ENCODE measurements around the gene SFTA2. TPM values are rescaled to one million over a fixed set of nuclear protein-coding genes. Genes with fewer than 3 reads are reported as not detected.
"Not testable (repeated sequence)": the region's sequence is repeated elsewhere in the genome, so short reads cannot be mapped to it uniquely, and the experiment has no call there.

Gene SFTA2
- polyA plus RNA-seq, 3 donors = 0.63 to 1.7 (median 1.2) TPM

DNA sequence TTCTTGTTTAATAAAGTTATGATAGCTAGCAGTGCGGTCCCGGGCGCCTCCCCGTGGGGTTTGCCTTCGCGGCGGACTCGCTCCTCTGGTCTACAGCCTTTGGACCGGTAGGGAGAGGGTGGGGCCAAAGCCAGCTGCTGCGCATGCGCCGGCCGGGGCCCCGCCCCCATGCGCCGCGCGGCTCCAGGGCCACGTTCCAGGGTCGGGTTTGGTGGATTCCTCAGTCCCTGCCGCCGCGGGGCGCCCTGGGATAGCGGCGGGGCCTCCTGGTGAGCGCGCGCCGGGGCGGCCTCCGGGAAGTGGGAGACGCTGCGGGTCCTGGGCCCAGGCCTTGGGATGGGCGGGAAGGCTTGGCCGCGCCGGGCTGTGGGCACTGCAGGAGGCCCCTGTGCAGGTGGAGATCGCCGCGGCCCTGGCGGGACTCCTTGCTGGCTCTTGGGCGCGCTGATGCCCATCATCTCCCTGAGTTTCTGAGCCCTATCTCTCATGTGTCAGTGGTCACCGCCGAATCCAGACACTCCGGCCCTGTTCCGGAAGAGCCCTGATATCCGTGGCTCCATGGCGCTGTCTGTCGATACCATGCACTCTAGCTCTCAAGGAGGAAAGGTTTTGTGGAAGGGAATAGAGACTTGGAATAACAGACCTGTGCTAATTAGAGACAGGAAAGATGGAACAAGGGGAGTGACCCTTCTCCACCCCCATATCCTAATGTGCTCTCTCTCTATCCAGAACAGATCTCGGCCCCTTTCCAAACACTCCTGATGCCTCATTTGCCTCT is 17.7 kb downstream of the SFTA2 start, which contains the start of gene VARS2:
Gene VARS2, plus strand, starts transcription at position 163 of the 778 bp plus-strand sequence. Its CDS starts 599 bp downstream, at position 762.
- peak; percentile 94 for DNase-seq

DNA sequence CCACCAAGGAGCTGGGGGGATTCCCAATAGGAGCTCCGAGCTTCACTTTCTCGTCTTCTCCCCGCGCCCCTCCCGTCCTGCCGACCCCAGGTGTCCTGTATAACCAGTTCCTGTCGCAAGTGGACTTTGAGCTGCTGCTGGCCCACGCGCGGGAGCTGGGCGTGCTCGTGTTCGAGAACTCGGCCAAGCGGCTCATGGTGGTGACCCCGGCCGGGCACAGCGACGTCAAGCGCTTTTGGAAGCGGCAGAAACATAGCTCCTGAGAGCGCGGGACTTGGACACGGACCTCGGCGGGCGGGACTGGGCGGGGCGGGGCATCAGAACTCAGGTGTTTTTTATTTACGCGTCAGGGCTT is 18.3 kb downstream of the SFTA2 start:
- DNase-seq = no peak

DNA sequence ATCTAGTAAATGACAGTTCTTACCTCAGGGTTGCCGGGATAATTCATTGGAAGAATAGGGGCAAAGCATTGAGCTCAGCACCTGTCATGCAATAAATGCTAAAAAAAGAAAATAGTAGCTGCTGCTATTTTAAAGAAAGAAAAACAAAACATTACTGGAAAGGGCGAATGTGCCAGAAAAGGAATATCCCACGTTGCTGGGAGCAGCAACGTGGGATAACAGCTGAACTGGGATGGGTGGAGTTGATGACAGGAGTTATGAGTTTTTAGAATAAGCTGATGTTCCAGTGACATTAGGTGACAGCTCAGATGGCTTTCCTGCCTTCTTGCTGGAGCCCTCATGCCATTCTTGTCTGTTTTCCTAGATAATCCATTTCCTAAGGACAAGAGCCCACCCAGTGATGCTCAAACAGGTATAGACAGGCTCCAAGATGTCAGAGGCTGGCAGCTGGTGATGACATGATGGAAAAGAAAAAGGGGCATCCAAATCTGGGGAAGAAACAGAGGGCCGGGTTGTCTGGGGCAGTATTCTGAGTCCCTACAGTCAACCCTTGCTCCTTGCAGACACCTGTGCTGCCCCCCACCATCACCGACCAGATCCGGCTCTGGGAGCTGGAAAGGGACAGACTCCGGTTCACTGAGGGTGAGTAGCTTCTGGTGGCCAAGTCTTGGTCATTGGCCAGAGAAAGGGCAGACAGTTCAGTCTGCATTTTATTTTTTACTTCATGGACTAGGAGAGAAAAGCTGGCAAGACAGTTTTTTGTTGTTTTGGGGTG is 19.0 kb downstream of the SFTA2 start:
- no peak for DNase-seq

DNA sequence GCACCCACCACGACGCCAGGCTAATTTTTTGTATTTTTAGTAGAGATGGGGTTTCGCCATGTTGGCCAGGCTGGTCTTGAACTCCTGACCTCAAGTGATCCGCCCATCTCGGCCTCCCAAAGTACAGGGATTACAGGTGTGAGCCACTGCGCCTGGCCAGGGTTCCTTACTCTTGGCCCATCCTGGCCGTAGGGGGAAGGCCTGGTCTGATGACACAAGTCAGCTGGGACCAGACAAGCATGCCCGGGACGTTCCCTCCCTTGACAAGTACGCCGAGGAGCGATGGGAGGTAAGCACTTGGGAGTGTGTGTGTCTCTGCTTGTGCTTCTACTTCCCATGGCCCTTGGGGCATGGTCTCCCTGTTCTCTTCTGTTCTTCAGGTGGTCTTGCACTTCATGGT is 21.5 kb downstream of the SFTA2 start:
- not testable (repeated sequence) for DNase-seq

DNA sequence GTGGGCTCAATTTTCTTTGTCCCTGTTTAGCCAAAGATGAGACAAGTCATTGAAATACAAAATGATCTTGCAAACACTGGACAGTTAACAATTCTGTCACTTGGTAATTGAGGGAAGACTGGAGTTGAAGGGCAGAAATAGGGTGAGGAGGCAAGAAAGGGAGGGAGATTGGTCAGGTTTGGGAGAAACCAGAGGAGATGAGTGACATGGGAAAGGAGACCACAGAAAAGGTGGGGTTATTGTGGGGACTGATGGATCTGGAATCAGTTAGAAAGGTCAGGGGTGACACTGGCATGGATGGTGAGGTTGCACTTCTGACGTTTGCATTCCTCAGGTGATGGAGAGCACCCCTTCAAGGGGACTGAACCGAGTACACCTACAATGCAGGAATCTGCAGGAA is 23.3 kb downstream of the SFTA2 start:
- no peak for DNase-seq

DNA sequence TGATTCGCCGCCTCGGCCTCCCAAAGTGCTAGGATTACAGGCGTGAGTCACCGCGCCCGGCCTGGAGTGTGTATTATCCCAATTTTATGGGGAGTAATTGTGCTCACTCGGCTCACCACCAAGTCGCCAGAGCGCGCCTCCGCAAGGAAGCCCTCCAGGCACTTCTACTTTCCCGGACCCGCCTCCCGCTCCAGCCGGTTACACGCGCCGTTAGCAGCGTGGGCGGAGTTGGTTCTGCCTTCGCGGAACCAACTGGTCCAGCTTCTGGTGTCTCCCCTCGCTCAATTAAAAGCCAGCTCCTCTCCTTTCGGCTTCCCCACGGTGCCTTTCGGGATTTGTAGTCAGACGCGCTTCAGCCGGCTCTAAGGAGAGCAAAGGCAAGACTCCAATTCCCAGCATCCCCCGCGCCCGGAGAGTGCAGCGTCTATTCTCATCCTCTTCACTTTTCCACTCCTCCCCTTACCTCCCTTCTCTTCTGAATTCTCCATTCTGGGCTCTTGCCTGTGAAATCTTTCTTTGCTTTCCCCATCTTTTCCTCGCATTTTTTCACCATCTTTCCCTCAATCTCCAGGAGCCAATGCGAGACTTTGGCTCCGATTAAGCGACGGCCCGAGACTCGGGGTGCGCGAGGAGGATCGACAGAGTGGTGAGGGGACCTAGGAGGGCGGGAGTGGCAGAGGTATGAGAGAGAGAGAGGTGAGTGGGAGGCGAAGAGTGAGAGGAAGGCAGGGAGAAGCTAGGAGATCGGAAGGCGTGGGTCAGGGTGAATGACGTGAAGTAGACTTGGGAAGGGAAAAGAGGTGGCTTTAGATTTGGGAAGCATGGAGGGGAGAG is 24.0 kb downstream of the SFTA2 start, which contains the start of gene GTF2H4:
Gene GTF2H4, plus strand, starts transcription at position 450 of the 834 bp plus-strand sequence.
- DNase-seq = peak; percentile 98

DNA sequence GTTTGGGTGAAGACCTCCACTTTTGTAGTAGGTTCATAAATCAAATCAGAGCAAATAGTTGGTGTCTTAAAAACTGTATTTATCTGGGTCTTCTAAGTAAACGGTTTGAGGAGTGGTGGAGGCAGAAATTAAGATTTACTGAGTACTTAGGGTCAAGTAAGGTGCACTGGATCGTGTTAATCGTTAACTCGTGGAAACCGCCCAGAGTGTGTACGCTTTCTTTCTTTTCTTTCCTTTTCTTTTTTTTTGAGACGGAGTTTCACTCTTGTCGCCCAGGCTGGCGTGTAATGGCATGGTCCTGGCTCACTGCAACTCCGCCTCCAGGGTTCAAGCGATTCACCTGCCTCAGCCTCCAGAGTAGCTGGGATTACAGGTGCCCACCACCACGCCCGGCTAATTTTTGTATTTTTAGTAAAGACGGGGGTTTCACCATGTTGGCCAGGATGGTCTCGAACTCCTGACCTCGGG is 24.6 kb downstream of the SFTA2 start:
- DNase-seq = peak; percentile 44

DNA sequence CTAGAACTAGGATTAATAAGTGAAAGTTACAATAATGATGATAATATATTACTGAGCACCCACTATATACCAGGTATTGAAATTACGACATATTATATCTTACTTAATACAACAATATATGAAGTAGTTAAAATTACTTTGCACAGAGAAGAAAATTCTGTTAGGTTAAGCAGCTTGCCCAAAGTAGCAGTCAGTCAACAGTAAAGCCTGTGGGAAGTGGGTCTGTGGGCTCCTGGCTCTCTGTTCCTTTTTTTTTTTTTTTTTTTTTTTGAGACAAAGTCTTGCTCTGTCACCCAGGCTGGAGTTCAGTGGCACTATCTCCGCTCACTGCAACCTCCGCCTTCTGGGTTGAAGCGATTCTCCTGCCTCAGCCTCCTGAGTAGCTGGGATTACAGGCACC is 28.7 kb downstream of the SFTA2 start:
- DNase-seq = no peak

DNA sequence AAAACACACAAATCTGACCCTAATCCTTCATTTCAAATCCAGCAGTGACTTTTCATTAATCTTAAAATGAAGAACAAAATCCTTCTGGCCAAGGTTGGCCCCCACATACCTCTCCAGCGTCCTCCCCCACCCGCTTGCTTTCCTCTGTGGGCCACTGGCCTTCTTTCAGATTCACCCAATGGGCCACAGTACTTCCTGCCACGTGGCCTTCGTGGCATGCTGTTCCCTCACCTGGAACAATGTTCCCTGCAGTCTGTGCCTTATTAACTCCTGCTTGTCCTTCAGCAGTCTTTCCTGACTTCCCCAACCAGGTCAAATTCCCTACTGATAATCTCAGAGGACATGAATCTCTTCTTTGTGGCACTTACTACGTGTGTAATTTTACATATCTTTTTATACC is 29.3 kb downstream of the SFTA2 start:
- DNase-seq = no peak

DNA sequence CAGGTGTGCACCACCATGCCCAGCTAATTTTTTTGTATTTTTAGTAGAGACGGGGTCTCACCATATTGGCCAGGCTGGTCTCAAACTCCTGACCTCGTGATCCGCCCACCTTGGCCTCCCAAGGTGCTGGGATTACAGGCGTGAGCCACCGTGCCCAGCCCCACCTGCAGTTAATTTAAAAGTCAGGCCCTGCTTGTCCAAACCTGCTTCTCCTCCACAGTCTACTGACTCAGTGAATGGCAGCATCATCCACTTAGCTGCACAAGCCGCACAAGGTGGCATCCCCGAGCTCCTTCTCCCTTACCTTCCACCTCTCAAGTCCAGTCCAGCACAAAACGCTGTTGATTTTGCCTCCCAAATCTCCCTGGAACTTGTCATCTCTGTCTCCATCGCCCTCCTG is 29.8 kb downstream of the SFTA2 start:
- not testable (repeated sequence) for DNase-seq

DNA sequence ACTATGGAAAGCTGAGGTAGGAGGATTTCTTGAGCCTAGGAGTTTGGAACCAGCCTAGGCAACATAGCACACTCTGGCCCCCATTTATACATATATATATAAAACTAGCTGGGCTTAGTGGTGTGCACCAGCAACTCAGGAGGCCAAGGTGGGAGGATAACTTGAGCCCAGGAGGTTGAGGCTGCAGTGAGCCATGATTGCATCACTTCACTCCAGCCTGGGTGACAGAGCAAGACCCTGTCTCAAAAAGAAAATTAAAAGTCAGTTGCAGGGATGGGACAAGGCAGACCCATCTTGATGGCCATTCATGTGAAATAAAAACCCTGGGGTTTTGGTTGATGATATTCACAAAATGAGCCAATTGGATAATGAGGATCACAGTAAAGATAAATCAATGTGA is 30.5 kb downstream of the SFTA2 start:
- DNase-seq = no peak

DNA sequence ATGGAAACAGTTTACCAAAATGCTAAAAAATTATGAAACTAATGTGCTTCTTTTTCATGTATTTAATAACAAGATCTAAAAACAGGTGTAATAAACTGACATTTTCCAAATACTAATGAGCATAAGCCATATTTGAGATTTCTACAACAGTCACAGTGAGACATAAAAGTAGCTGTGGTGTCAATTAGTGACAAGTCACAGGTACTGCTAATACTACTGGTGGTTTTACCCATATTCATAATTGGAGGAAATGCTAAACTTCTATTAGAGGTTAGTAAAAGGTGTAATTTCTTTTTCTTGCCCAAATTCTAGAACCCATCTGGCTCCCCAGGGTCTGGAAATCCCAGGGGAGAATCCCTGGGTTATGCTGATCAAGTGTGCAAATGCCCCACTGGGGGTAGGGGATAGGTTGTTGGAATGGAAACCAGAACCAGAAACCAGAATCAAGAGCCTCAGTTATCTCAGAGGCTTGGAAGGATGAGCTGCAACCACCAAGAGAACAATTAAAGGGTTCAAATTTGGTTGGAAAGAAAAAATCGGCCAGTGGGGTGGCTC is 31.0 kb downstream of the SFTA2 start:
- no peak for DNase-seq

DNA sequence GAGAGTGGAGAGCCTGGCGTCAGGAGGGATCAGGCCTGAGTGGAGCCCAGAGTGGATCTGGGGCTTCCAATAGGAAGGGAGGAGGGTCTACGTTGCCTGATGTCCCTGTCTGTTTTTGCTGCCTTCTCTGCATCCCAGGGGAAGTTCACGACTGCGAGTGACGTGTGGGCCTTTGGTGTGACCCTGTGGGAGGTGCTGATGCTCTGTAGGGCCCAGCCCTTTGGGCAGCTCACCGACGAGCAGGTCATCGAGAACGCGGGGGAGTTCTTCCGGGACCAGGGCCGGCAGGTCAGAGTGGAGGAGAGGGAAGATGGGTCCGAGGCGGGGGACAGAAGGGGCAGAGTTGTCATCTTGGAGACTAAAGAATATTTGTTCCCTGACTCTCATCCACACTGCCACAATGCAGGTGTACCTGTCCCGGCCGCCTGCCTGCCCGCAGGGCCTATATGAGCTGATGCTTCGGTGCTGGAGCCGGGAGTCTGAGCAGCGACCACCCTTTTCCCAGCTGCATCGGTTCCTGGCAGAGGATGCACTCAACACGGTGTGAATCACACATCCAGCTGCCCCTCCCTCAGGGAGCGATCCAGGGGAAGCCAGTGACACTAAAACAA is 33.1 kb downstream of the SFTA2 start:
- DNase-seq = no peak

DNA sequence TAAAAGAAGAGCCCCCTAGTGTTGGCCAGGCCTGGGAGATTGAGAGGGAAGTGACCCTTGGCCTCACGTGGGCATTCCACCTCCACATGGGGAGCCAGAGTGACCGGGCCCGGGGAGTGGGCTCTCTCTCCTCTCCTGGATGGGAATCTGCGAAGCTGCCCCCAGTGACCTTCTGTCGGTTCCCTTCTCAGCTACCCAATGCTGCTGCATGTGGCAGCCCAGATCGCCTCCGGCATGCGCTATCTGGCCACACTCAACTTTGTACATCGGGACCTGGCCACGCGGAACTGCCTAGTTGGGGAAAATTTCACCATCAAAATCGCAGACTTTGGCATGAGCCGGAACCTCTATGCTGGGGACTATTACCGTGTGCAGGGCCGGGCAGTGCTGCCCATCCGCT is 34.1 kb downstream of the SFTA2 start:
- DNase-seq = no peak

DNA sequence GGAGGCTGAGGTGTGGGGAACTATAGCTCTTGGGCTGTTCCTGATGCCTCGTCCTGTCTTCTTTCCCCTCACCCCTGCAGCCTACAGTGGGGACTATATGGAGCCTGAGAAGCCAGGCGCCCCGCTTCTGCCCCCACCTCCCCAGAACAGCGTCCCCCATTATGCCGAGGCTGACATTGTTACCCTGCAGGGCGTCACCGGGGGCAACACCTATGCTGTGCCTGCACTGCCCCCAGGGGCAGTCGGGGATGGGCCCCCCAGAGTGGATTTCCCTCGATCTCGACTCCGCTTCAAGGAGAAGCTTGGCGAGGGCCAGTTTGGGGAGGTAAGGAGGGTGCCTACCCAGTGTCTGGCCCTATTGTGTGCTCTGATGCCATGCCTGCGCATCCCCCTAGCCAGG is 35.4 kb downstream of the SFTA2 start:
- DNase-seq = no peak

DNA sequence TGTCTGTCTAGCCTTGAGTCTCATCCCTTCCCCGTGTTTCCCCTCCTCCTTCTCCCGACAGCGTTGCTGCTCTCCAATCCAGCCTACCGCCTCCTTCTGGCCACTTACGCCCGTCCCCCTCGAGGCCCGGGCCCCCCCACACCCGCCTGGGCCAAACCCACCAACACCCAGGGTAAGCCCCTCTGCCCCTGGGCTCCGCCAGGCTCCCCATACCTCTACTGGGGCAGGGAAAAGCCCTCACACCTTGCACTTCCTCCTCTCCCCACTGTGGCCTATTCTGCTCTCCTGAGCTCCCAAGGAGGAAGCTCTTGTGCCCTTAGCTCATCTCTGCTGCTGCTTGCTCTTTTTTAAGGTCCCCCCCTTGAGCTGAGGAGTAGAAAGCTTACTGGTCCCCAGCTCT is 36.6 kb downstream of the SFTA2 start:
- no peak for DNase-seq

DNA sequence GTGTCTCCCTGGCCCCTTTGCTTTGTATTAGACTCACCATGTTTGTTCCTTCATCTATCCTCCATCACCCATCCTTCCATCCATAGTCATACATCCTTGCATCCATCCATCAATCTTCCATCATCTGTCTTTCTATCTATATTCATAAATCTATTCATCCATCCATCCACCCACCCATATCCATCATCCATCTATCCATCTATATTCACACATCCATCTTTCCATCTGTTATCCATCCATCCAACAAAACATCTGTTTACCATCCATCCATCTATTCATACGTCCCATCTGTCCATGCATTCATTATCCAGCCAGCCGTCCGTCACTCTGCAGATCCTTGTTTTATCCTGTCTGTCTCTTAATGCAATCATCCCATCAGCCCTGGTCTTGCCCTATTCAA is 37.0 kb downstream of the SFTA2 start:
- no peak for DNase-seq

DNA sequence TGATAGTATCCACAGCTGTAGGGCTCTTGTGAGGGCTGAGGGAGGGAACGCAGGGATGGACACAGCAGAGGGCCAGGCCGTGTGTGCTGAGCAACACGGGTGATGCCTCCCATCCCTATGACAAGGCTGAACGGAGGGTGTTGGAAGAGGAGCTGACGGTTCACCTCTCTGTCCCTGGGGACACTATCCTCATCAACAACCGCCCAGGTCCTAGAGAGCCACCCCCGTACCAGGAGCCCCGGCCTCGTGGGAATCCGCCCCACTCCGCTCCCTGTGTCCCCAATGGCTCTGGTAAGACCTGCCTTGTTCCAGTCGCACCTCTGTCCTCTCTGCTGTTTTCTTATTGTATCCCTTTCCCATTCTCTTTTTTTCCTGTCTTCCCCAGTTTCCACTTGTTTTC is 37.6 kb downstream of the SFTA2 start:
- no peak for DNase-seq

DNA sequence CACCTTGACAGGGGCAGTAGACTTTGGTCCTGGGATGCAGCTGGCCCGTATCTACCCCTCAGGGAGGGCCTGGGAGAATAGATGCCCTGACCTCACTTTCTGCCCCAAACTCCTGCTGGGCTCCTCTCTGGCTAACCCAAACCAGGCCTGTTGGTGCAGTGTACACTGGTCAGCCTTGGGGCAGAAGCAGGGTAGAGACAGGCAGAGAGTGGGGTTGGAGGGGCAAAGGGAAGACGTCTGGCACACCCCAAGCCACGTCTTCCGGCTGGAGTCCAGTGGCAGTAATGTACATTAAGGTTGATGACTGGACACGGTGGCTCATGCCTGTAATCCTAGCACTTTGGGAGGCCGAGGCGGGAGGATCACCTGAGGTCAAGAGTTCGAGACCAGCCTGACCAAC is 38.3 kb downstream of the SFTA2 start:
- DNase-seq = no peak

DNA sequence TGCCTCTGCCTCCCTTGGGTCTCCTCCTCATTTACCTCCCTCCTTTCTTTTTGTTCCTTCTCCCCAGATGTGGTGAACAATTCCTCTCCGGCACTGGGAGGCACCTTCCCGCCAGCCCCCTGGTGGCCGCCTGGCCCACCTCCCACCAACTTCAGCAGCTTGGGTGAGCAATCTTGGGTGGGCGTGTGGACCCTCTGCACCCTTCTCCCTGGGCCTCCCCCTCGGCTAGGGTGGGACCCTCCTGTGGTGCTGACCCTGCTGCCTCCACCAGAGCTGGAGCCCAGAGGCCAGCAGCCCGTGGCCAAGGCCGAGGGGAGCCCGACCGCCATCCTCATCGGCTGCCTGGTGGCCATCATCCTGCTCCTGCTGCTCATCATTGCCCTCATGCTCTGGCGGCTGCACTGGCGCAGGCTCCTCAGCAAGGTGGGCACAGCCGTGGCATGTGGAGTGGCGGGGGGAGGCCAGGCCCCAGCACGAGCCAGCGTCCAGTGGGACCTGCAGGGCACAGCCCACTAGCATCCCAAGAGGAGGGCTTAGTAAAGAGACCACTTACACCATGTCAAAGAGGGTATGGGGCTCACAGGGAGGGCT is 38.9 kb downstream of the SFTA2 start:
- DNase-seq = no peak

Data from renal pelvis (tissue), 4 donors.